PFSK-1 (cell line): Measurements from ENCODE around the gene PAQR5.

Experiments
- FOXP2 ChIP-seq: optimal IDR thresholded peaks from 2 replicates; pipeline ENCODE3; 2011; ENCODE audit warnings: borderline replicate concordance, control low read depth, inconsistent platforms; ENCODE audit not compliant: insufficient read depth; ENCODE audit errors: extremely low read length, extremely low read depth
- POLR2AphosphoS5 ChIP-seq: IDR thresholded peaks from 2 replicates; pipeline ENCODE4 v1.6.1; 2012; ENCODE audit warnings: low read depth, mild to moderate bottlenecking, control low read depth, low read length, moderate library complexity
- SIN3A ChIP-seq: IDR thresholded peaks from 2 replicates; pipeline ENCODE4 v1.6.1; 2012; ENCODE audit warnings: mild to moderate bottlenecking, low read length, moderate library complexity, borderline replicate concordance; ENCODE audit not compliant: insufficient read depth
- TAF1 ChIP-seq: IDR thresholded peaks from 2 replicates; pipeline ENCODE4 v1.6.1; 2012; ENCODE audit warnings: low read length, control low read depth, borderline replicate concordance; ENCODE audit not compliant: insufficient read depth
- TF ChIP-seq, protein P1 (sequence below), 2 experiments: IDR thresholded peaks; 2 replicates each; pipeline versions ENCODE4 v1.6.1 to v1.8.0; 2011 to 2012; ENCODE audit warnings: low read depth in 2 of 2, low read length in 2 of 2, control low read depth in 1 of 2, inconsistent platforms in 1 of 2, mild to moderate bottlenecking in 1 of 2, moderate library complexity in 1 of 2; ENCODE audit not compliant: insufficient read depth in 1 of 2

Gene PAQR5

DNA sequence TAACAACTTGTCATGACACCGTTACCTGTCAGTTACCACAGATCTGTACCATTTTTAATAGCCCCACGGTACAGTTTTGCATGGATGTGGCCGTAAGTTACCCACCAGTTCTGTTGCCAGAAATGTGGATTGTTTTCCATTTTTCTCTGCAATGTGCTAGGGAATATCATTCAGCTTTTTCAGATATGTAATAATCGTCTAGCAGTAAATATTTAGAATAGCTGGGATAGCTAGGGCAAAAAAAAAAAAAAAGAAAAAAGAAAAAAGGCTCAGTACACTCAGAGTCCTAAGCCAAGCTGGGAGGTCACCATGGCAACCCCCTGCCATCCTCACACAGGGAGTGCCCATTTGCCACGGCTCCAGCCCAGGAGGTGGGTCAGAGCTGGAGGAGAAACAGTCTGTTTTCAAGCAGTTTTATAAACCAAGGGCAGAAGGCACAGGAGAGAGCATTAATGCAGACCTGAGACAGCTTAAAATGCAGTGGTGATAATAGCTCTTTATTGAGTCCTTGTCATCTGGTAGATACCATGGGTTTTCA lies 25.2 kb downstream of the PAQR5 start:
- TF ChIP-seq FOXP2: no peak
- no peak for TF ChIP-seq TAF1
- TF ChIP-seq POLR2AphosphoS5: no peak
- TF ChIP-seq, protein P1, sequence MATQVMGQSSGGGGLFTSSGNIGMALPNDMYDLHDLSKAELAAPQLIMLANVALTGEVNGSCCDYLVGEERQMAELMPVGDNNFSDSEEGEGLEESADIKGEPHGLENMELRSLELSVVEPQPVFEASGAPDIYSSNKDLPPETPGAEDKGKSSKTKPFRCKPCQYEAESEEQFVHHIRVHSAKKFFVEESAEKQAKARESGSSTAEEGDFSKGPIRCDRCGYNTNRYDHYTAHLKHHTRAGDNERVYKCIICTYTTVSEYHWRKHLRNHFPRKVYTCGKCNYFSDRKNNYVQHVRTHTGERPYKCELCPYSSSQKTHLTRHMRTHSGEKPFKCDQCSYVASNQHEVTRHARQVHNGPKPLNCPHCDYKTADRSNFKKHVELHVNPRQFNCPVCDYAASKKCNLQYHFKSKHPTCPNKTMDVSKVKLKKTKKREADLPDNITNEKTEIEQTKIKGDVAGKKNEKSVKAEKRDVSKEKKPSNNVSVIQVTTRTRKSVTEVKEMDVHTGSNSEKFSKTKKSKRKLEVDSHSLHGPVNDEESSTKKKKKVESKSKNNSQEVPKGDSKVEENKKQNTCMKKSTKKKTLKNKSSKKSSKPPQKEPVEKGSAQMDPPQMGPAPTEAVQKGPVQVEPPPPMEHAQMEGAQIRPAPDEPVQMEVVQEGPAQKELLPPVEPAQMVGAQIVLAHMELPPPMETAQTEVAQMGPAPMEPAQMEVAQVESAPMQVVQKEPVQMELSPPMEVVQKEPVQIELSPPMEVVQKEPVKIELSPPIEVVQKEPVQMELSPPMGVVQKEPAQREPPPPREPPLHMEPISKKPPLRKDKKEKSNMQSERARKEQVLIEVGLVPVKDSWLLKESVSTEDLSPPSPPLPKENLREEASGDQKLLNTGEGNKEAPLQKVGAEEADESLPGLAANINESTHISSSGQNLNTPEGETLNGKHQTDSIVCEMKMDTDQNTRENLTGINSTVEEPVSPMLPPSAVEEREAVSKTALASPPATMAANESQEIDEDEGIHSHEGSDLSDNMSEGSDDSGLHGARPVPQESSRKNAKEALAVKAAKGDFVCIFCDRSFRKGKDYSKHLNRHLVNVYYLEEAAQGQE (IDR thresholded peaks at IDR 0.05; ENCODE audit: insufficient read depth in 1 of 2, low read depth in 2 of 2, low read length in 2 of 2): no peak
- no peak for TF ChIP-seq SIN3A

GRCh38 chr15:69324565-69324964 lies 25.9 kb downstream of the PAQR5 start:
- TF ChIP-seq, protein P1 (IDR thresholded peaks at IDR 0.05; ENCODE audit: insufficient read depth in 1 of 2, low read depth in 2 of 2, low read length in 2 of 2): no peak
- no peak for TF ChIP-seq TAF1
- no peak for TF ChIP-seq SIN3A
- TF ChIP-seq FOXP2: no peak

DNA sequence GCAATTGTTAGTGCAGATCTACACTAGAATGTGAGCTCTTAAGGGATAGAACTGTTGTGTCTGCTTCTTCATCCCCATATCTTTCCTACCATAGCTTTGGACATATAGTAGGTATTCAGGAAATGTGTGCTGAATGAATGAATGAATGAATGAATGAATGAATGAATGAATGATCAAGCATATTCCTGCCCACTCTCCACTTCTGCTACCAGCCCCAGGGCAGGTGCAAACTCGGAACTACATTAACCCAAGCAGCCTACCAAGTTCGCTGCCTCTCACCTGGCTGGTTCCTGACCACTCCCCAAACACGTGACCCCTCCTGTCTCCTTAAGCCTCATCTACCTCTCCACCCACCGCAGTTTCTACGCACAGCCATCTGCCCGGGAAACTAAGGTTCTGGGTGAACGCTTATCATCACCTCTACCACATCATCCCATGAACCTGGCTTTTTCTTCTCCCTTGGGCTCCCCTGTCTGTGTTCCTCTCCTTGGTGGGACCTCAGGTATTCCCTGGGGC lies 26.8 kb downstream of the PAQR5 start:
- TF ChIP-seq FOXP2: no peak
- TF ChIP-seq, protein P1 (IDR thresholded peaks at IDR 0.05; ENCODE audit: insufficient read depth in 1 of 2, low read depth in 2 of 2, low read length in 2 of 2): no peak
- TF ChIP-seq SIN3A: no peak
- no peak for TF ChIP-seq POLR2AphosphoS5
- no peak for TF ChIP-seq TAF1

DNA sequence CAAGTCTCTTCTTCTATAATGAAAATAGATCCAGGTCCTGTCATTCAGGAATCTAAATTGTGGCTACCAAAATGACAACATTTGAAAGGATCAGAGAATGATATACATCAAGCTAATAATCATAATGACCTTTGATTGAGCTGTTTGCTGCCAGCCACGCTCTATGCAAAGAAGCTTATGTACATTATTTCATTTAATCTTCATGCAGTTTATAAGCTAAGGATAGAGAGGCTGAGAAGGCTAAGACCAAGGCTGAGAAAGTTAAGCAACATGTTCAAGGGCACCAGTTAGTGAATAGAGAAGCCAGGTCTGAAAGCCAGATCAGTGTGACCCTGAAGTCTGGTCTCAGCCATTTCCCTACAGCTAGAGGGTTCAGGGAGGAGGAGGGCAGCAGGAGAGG lies 29.4 kb downstream of the PAQR5 start:
- TF ChIP-seq FOXP2: no peak

- TF ChIP-seq POLR2AphosphoS5 (no peak), SIN3A (no peak), TAF1 (no peak), FOXP2 (no peak)
- TF ChIP-seq, protein P1 (IDR thresholded peaks at IDR 0.05; ENCODE audit: insufficient read depth in 1 of 2, low read depth in 2 of 2, low read length in 2 of 2): no peak
Observed at GRCh38 chr15:69328739-69329138, 30.0 kb downstream of the PAQR5 start.
